K562 (cell line): ENCODE measurements around the gene ZFP57. TPM values are rescaled to one million over a fixed set of nuclear protein-coding genes. Genes with fewer than 3 reads are reported as not detected.

Experiments used
- ATF7 ChIP-seq: fragments of 450-650 bp; IDR thresholded peaks from 2 replicates; pipeline ENCODE4 v1.7.1; 2014; ENCODE audit warnings: mild to moderate bottlenecking, moderate library complexity
- BRCA1 ChIP-seq, 2 experiments: fragments of 450-650 bp in 1 of 2; sonication (generic) in 1 of 2; formaldehyde crosslinking in 1 of 2; IDR thresholded peaks; 2 replicates each; pipeline versions ENCODE4 v1.5.0 to v1.6.1; 2017 to 2020; ENCODE audit warnings: mild to moderate bottlenecking in 1 of 2, missing genetic modification reagents in 1 of 2
- ESRRB ChIP-seq: fragments of 250-450 bp; sonication (Bioruptor Pico); IDR thresholded peaks from 2 replicates; pipeline ENCODE4 v1.5.0; 2020; ENCODE audit warnings: mild to moderate bottlenecking, moderate library complexity, borderline replicate concordance
- HSF4 ChIP-seq: fragments of 250-450 bp; sonication (Bioruptor Pico); IDR thresholded peaks from 2 replicates; pipeline ENCODE4 v2.1.2; 2022; ENCODE audit warnings: mild to moderate bottlenecking, moderate library complexity, borderline replicate concordance
- NFE2L1 ChIP-seq: fragments of 450-650 bp; IDR thresholded peaks from 2 replicates; pipeline ENCODE4 v1.6.1; 2016; ENCODE audit warnings: missing genetic modification characterization, low read depth, mild to moderate bottlenecking, missing compliant biosample characterization, moderate library complexity, borderline replicate concordance
- NR2C1 ChIP-seq, 2 experiments: fragments of 450-650 bp; IDR thresholded peaks; 2 replicates each; pipeline ENCODE4 v1.6.1; 2017; ENCODE audit warnings: mild to moderate bottlenecking in 2 of 2, antibody characterized with exemption in 1 of 2, inconsistent platforms in 1 of 2, missing compliant biosample characterization in 1 of 2, missing genetic modification characterization in 1 of 2
- OTX1 ChIP-seq: fragments of 450-650 bp; formaldehyde crosslinking; IDR thresholded peaks from 2 replicates; pipeline ENCODE4 v1.4.0; 2022; ENCODE audit warnings: mild to moderate bottlenecking
- PHB2 ChIP-seq: fragments of 450-650 bp; IDR thresholded peaks from 2 replicates; pipeline ENCODE4 v1.6.1; 2017; ENCODE audit warnings: low read depth
- SMARCE1 ChIP-seq: fragments of 450-650 bp; IDR thresholded peaks from 2 replicates; pipeline ENCODE4 v1.7.1; 2016; ENCODE audit warnings: mild to moderate bottlenecking
- SRF ChIP-seq, 2 experiments: fragments of 250-450, 450-650 bp in 1 of 2; sonication (Bioruptor Pico) in 1 of 2; sonication (generic) in 1 of 2; formaldehyde crosslinking; IDR thresholded peaks; 2 replicates each; pipeline versions ENCODE4 v1.5.0 to v1.5.1; 2020 to 2022; ENCODE audit warnings: mild to moderate bottlenecking in 1 of 2, missing genetic modification reagents in 1 of 2
- TAF1 ChIP-seq: IDR thresholded peaks from 2 replicates; pipeline ENCODE4 v1.6.1; 2011; ENCODE audit warnings: mild to moderate bottlenecking, low read length, moderate library complexity; ENCODE audit not compliant: insufficient read depth, control insufficient read depth, severe bottlenecking; ENCODE audit errors: extremely low read depth
- TRIM25 ChIP-seq: fragments of 450-650 bp; IDR thresholded peaks from 2 replicates; pipeline ENCODE4 v1.7.0; 2016; ENCODE audit warnings: borderline replicate concordance
- ZNF121 ChIP-seq: sonication (generic); formaldehyde crosslinking; conservative IDR thresholded peaks from 2 replicates; pipeline ENCODE4 v1.8.0; 2022; ENCODE audit warnings: missing genetic modification reagents
- ZNF140 ChIP-seq: fragments of 250-450 bp; sonication (Bioruptor Pico); IDR thresholded peaks from 2 replicates; pipeline ENCODE4 v1.8.0; 2021; ENCODE audit warnings: moderate library complexity, mild to moderate bottlenecking, inconsistent platforms
- ZNF175 ChIP-seq: fragments of 200-800 bp; sonication (Bioruptor generic); IDR thresholded peaks from 2 replicates; pipeline ENCODE4 v1.6.1; 2016; ENCODE audit warnings: low read depth, mild to moderate bottlenecking, missing genetic modification characterization, missing compliant biosample characterization
- ZNF24 ChIP-seq: fragments of 450-650 bp; IDR thresholded peaks from 2 replicates; pipeline ENCODE4 v1.6.1; 2016
- ZNF274 ChIP-seq: IDR thresholded peaks from 2 replicates; pipeline ENCODE4 v1.6.1; 2011; ENCODE audit warnings: low read depth, mild to moderate bottlenecking, low read length, moderate library complexity, borderline replicate concordance
- ZNF586 ChIP-seq: fragments of 450-650 bp; formaldehyde crosslinking; conservative IDR thresholded peaks from 2 replicates; pipeline ENCODE4 v1.4.0; 2020; ENCODE audit warnings: mild to moderate bottlenecking, moderate library complexity
- ZNF830 ChIP-seq: fragments of 250-450 bp; sonication (Bioruptor Pico); IDR thresholded peaks from 2 replicates; pipeline ENCODE4 v1.5.0; 2021; ENCODE audit warnings: mild to moderate bottlenecking
- ZSCAN29 ChIP-seq: fragments of 450-650 bp; IDR thresholded peaks from 2 replicates; pipeline ENCODE4 v1.6.1; 2017
- polyA plus RNA-seq, 8 experiments: library from polyadenylated mRNA; depleted of rRNA in 4 of 8; stranded (reverse) in 5 of 8; unstranded in 3 of 8; fragments of >200 nt; fragmentation: Nextera tagmentation in 2 of 8; fragmentation: Illumina TruSeq in 1 of 8; extraction: Ambion mirVana in 2 of 8; extraction: Trizol in 1 of 8; gene quantifications; 2 replicates each; pipeline versions ENCODE4 v1.2.1 to v1.2.3, GENCODE V29; 2011 to 2014; ENCODE audit warnings: inconsistent platforms in 1 of 8, missing spikeins in 1 of 8
- total RNA-seq, 7 experiments: library from RNA; depleted of rRNA in 6 of 7; stranded (reverse); fragments of >200 nt in 6 of 7; fragmentation: Illumina TruSeq in 2 of 7; extraction: Trizol in 2 of 7; gene quantifications; 2 replicates each; pipeline versions ENCODE4 v1.2.1 to v1.2.3, GENCODE V29; 2011 to 2021; ENCODE audit warnings: low replicate concordance in 1 of 7
- TF ChIP-seq, protein P1 (sequence below): fragments of 450-650 bp; conservative IDR thresholded peaks from 2 replicates; pipeline ENCODE4 v1.6.1; 2016; ENCODE audit warnings: missing genetic modification characterization, low read depth, mild to moderate bottlenecking, control low read depth, missing compliant biosample characterization
- TF ChIP-seq, protein P2 (sequence below): fragments of 250-450 bp; sonication (Bioruptor Pico); IDR thresholded peaks from 2 replicates; pipeline ENCODE4 v1.4.0; 2020; ENCODE audit warnings: borderline replicate concordance
- TF ChIP-seq, protein P3 (sequence below): fragments of 200-800 bp; sonication (Bioruptor generic); IDR thresholded peaks from 2 replicates; pipeline ENCODE4 v1.6.1; 2017; ENCODE audit warnings: missing genetic modification characterization, missing compliant biosample characterization

ZFP57 gene
- total and polyA plus RNA-seq, 9 of the 15 experiments (the other 6 are each of a cell fraction or from before 2014, with no cell fraction given), result 0.04 to 0.28 (median 0.13) TPM

DNA sequence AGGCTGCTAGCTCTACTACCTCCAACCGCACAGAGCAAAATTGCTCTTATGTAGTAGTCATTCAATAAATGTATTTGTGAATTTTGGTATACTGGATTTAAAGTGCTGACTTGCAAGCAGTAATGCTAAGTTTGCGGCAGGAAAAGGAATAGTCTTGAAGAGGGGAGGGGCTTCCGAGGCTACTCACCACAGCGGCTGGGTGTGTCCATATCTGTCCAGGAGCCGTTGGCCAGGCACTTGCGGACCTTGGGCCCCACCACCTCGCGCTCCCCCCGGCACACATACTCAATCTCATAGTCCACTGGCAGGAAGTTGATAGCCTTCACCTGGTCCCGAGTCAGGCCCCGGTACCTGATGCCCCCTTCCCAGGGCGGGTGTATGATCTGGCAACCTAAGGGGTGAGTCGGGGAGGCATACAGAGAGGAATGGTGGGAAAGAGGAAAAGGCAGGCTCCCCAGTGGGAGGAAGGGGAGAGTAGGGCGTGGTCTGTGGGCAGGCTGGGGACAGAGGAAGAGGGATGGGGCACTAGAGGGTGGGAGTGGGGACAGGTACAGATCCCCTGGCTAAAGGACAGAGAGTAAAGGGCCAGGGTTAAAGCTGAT is 49.6 kb downstream of the ZFP57 start (continued):
- TF ChIP-seq, protein P1, sequence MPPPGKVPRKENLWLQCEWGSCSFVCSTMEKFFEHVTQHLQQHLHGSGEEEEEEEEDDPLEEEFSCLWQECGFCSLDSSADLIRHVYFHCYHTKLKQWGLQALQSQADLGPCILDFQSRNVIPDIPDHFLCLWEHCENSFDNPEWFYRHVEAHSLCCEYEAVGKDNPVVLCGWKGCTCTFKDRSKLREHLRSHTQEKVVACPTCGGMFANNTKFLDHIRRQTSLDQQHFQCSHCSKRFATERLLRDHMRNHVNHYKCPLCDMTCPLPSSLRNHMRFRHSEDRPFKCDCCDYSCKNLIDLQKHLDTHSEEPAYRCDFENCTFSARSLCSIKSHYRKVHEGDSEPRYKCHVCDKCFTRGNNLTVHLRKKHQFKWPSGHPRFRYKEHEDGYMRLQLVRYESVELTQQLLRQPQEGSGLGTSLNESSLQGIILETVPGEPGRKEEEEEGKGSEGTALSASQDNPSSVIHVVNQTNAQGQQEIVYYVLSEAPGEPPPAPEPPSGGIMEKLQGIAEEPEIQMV (tag), result no peak
- TF ChIP-seq HSF4 (CRISPR knock-in tag) (no peak), PHB2 (no peak), NFE2L1 (tag) (no peak), ZNF830 (CRISPR knock-in tag) (no peak), SMARCE1 (no peak), SRF (CRISPR knock-in tag; IDR thresholded peaks at IDR 0.05) (peak in 1 of 2 experiments; percentile 56; a peak in 1 of 4 replicates), ZNF586 (CRISPR knock-in tag) (no peak), TAF1 (no peak), BRCA1 (IDR thresholded peaks at IDR 0.05) (no peak), BRCA1 (CRISPR knock-in tag; IDR thresholded peaks at IDR 0.05) (no peak), ZNF175 (CRISPR knock-in tag) (no peak), TRIM25 (no peak), NR2C1 (IDR thresholded peaks at IDR 0.05) (no peak), NR2C1 (tag; IDR thresholded peaks at IDR 0.05) (no peak), ZNF121 (CRISPR knock-in tag) (no peak), ESRRB (CRISPR knock-in tag) (no peak), ZNF140 (no peak), OTX1 (0 out of 2 replicates have a peak, but pooled peaks have one; percentile 52), ZNF274 (no peak), ZSCAN29 (no peak), ATF7 (peak; percentile 66; the same call in 1 of the 2 replicates), ZNF24 (no peak)
- TF ChIP-seq, protein P2, sequence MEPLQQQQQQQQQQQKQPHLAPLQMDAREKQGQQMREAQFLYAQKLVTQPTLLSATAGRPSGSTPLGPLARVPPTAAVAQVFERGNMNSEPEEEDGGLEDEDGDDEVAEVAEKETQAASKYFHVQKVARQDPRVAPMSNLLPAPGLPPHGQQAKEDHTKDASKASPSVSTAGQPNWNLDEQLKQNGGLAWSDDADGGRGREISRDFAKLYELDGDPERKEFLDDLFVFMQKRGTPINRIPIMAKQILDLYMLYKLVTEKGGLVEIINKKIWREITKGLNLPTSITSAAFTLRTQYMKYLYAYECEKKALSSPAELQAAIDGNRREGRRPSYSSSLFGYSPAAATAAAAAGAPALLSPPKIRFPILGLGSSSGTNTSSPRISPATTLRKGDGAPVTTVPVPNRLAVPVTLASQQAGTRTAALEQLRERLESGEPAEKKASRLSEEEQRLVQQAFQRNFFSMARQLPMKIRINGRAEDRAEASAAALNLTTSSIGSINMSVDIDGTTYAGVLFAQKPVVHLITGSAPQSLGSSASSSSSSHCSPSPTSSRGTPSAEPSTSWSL (CRISPR knock-in tag), result no peak
- TF ChIP-seq, protein P3, sequence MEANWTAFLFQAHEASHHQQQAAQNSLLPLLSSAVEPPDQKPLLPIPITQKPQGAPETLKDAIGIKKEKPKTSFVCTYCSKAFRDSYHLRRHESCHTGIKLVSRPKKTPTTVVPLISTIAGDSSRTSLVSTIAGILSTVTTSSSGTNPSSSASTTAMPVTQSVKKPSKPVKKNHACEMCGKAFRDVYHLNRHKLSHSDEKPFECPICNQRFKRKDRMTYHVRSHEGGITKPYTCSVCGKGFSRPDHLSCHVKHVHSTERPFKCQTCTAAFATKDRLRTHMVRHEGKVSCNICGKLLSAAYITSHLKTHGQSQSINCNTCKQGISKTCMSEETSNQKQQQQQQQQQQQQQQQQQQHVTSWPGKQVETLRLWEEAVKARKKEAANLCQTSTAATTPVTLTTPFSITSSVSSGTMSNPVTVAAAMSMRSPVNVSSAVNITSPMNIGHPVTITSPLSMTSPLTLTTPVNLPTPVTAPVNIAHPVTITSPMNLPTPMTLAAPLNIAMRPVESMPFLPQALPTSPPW, result peak; percentile 84
